HCEC 1CT (cell line): Measurements from ENCODE around the gene MOB3B.

Source experiments
- DNase-seq: peaks from one replicate; pipeline ENCODE4 v3.0.0-alpha.2; 2017

The MOB3B gene

GRCh38 chr9:27333241-27334052 is 196.2 kb downstream of the MOB3B start:
- peak; percentile 49 for DNase-seq

- no peak for DNase-seq
Observed at GRCh38 chr9:27331393-27331792, 198.2 kb downstream of the MOB3B start.

- DNase-seq: no peak
Observed at GRCh38 chr9:27329291-27329690, 200.3 kb downstream of the MOB3B start.

GRCh38 chr9:27328483-27328882 is 201.1 kb downstream of the MOB3B start:
- no peak for DNase-seq

- DNase-seq: no peak
Observed at GRCh38 chr9:27311184-27311583, 218.4 kb downstream of the MOB3B start.

GRCh38 chr9:27310582-27310981 is 219.0 kb downstream of the MOB3B start:
- no peak for DNase-seq

- no peak for DNase-seq
Observed at GRCh38 chr9:27308691-27309390, 220.8 kb downstream of the MOB3B start.

GRCh38 chr9:27304521-27304920 is 225.1 kb downstream of the MOB3B start:
- no peak for DNase-seq

GRCh38 chr9:27303219-27303618 is 226.4 kb downstream of the MOB3B start:
- no peak for DNase-seq

GRCh38 chr9:27297050-27297449 is 232.6 kb downstream of the MOB3B start, which contains the start of gene EQTN:
Gene EQTN (minus strand): TSS chr9:27297150. CDS start chr9:27297055, 95 bp downstream.
- no peak for DNase-seq

- DNase-seq: no peak
Observed at GRCh38 chr9:27293996-27294395, 235.6 kb downstream of the MOB3B start.

GRCh38 chr9:27292659-27293405 is 236.8 kb downstream of the MOB3B start:
- DNase-seq: peak; percentile 3

GRCh38 chr9:27291292-27291691 is 238.3 kb downstream of the MOB3B start:
- no peak for DNase-seq

GRCh38 chr9:27282269-27282668 is 247.3 kb downstream of the MOB3B start:
- DNase-seq: no peak

- DNase-seq: no peak
Observed at GRCh38 chr9:27280860-27281259, 248.8 kb downstream of the MOB3B start.

GRCh38 chr9:27280249-27280648 is 249.4 kb downstream of the MOB3B start:
- no peak for DNase-seq

GRCh38 chr9:27279611-27280010 is 250.0 kb downstream of the MOB3B start:
- DNase-seq: no peak

- no peak for DNase-seq
Observed at GRCh38 chr9:27278374-27278773, 251.2 kb downstream of the MOB3B start.

GRCh38 chr9:27276193-27277030 is 253.2 kb downstream of the MOB3B start:
- DNase-seq: peak; percentile 50
